ENCODE results near the gene NFIC.

DNA sequence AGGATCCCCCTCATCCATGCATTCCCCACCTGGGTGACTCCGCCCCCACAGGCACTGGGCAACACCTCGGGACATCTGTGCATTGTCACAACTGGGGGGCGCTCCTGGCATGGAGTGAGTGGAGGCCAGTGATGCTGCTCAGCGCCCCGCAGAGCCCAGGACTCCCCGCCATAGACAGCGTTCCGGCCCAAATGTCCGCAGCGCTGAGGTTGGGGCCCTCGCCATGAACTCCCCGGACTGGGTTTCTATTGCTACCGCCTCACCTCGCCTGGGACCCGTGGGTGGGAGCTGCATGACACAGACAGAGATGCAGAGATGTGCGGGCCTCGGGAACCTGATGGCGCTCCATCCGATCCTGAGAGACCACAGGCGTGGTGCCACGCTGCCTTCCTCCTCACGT, 144.3 kb downstream of the NFIC start:
- TF ChIP-seq POLR2A (IDR thresholded peaks at IDR 0.05), result no peak
- TF ChIP-seq, protein P1, sequence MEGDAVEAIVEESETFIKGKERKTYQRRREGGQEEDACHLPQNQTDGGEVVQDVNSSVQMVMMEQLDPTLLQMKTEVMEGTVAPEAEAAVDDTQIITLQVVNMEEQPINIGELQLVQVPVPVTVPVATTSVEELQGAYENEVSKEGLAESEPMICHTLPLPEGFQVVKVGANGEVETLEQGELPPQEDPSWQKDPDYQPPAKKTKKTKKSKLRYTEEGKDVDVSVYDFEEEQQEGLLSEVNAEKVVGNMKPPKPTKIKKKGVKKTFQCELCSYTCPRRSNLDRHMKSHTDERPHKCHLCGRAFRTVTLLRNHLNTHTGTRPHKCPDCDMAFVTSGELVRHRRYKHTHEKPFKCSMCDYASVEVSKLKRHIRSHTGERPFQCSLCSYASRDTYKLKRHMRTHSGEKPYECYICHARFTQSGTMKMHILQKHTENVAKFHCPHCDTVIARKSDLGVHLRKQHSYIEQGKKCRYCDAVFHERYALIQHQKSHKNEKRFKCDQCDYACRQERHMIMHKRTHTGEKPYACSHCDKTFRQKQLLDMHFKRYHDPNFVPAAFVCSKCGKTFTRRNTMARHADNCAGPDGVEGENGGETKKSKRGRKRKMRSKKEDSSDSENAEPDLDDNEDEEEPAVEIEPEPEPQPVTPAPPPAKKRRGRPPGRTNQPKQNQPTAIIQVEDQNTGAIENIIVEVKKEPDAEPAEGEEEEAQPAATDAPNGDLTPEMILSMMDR (IDR thresholded peaks at IDR 0.05), result no peak
